ENCODE results near the gene ANKRD40. TPM values are rescaled to one million over a fixed set of nuclear protein-coding genes. Genes with fewer than 3 reads are reported as not detected.
A peak's percentile ranks its signal among the peaks of the same experiment; 100 is the strongest.

Gene ANKRD40
- total RNA-seq, 3 donors from 2014 or later: 36.7 to 68.6 (median 38.1) TPM

- Histone ChIP-seq H3K4me3 (no peak overlapping the region), H3K4me1 (peaks cover 0 to 3% of the 10 kb centered on the region in 2 donors), H3K36me3 (peaks cover 3% of the 10 kb centered on the region), H3K27ac (no peak overlapping the region), H3K9me3 (no peaks in the 10 kb centered on the region), H3K27me3 (no peaks in the 10 kb centered on the region)
- intact Hi-C loops (cut with DNase I; ENCODE audit: low total_unique reads): no loop called here
- no peak for TF ChIP-seq CTCF (IDR thresholded peaks at IDR 0.05)
- TF ChIP-seq POLR2AphosphoS5 (IDR thresholded peaks at IDR 0.05): no peak
- TF ChIP-seq POLR2A (IDR thresholded peaks at IDR 0.05): no peak
- no peak for DNase-seq (ENCODE audit: low spot score in 2 of 2)
Measured at GRCh38 chr17:50699410-50699809, 8.3 kb downstream of the ANKRD40 start.

GRCh38 chr17:50697663-50698272 is 9.9 kb downstream of the ANKRD40 start:
- no peak overlapping the region for H3K27ac ChIP-seq
- TF ChIP-seq CTCF (IDR thresholded peaks at IDR 0.05): no peak
- no peak for TF ChIP-seq POLR2A (IDR thresholded peaks at IDR 0.05)
- TF ChIP-seq POLR2AphosphoS5 (IDR thresholded peaks at IDR 0.05): no peak
- peaks cover 3% of the 10 kb centered on the region for H3K36me3 ChIP-seq
- no peaks in the 10 kb centered on the region for H3K4me1 ChIP-seq
- no peak overlapping the region for H3K4me3 ChIP-seq
- intact Hi-C loops (cut with DNase I; ENCODE audit: low total_unique reads): no loop called here
- H3K9me3 ChIP-seq: no peaks in the 10 kb centered on the region
- DNase-seq (ENCODE audit: low spot score in 2 of 2): no peak
- H3K27me3 ChIP-seq: no peaks in the 10 kb centered on the region

- TF ChIP-seq POLR2A (IDR thresholded peaks at IDR 0.05): no peak
- TF ChIP-seq CTCF (IDR thresholded peaks at IDR 0.05): no peak
- no peak for TF ChIP-seq POLR2AphosphoS5 (IDR thresholded peaks at IDR 0.05)
- DNase-seq (ENCODE audit: low spot score in 2 of 2): no peak
- Histone ChIP-seq H3K4me1 (no peaks in the 10 kb centered on the region), H3K27ac (no peak overlapping the region), H3K27me3 (no peaks in the 10 kb centered on the region), H3K36me3 (peaks cover 3% of the 10 kb centered on the region), H3K9me3 (no peaks in the 10 kb centered on the region), H3K4me3 (no peak overlapping the region)
- intact Hi-C loops (cut with DNase I; ENCODE audit: low total_unique reads): no loop called here
Measured at GRCh38 chr17:50697062-50697461, 10.7 kb downstream of the ANKRD40 start.

GRCh38 chr17:50696365-50696879 is 11.3 kb downstream of the ANKRD40 start:
- no peak overlapping the region for H3K4me3 ChIP-seq
- no peak overlapping the region for H3K27ac ChIP-seq
- TF ChIP-seq CTCF (IDR thresholded peaks at IDR 0.05) (no peak), POLR2AphosphoS5 (IDR thresholded peaks at IDR 0.05) (no peak), POLR2A (IDR thresholded peaks at IDR 0.05) (no peak)
- no peak for DNase-seq (ENCODE audit: low spot score in 2 of 2)
- H3K9me3 ChIP-seq: no peaks in the 10 kb centered on the region
- H3K27me3 ChIP-seq: no peaks in the 10 kb centered on the region
- intact Hi-C loops (cut with DNase I; ENCODE audit: low total_unique reads): no loop called here
- H3K36me3 ChIP-seq: peaks cover 3% of the 10 kb centered on the region
- H3K4me1 ChIP-seq: peaks cover 0 to 1% of the 10 kb centered on the region in 2 donors

DNA sequence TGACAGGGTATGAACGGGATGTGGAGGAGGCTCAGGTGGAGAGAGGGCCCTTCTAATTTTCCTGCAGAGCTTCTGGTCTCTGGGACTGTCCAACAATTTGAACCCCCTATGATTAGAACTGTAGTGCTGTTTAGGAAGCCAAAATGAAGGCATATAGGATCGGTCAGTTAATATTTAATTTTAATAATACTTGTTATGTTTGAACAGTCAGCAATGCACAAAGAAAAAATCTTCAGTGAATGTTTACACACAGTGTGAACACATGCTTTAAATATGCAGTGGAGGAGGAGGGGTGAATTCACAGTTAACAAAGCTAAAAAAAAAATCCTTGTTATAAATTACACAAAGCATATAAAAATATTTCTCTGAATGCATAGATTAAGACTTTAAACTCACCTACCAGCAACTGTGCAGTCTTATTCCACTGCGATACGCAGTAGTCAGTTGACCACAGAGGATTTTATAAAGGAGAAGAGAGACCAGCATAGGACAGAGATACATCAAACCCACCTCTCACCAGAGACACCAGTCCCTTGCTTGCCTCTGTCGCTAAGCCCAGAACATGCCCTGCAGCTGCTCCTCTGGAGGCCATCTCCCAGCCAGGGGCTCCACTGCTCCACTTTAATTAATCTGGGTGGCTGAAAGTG is 14.6 kb downstream of the ANKRD40 start:
- Histone ChIP-seq H3K9me3 (no peaks in the 10 kb centered on the region), H3K27ac (peak overlapping the region; percentile 36 to 38), H3K4me1 (peaks cover 0 to 8% of the 10 kb centered on the region in 2 donors), H3K36me3 (peaks cover 2% of the 10 kb centered on the region), H3K27me3 (no peaks in the 10 kb centered on the region), H3K4me3 (no peak overlapping the region)
- no peak for TF ChIP-seq CTCF (IDR thresholded peaks at IDR 0.05)
- no peak for TF ChIP-seq POLR2AphosphoS5 (IDR thresholded peaks at IDR 0.05)
- TF ChIP-seq POLR2A (IDR thresholded peaks at IDR 0.05): no peak
- intact Hi-C loops (cut with DNase I; ENCODE audit: low total_unique reads): no loop called here
- no peak for DNase-seq (ENCODE audit: low spot score in 2 of 2)

All from breast epithelium (tissue), 4 donors.